ENCODE measurements around the gene NPAS1. TPM values are rescaled to one million over a fixed set of nuclear protein-coding genes. Genes with fewer than 3 reads are reported as not detected.

Gene NPAS1
- total and polyA plus RNA-seq, 2 experiments from 2014 or later: 2.9 to 8.4 TPM

DNA sequence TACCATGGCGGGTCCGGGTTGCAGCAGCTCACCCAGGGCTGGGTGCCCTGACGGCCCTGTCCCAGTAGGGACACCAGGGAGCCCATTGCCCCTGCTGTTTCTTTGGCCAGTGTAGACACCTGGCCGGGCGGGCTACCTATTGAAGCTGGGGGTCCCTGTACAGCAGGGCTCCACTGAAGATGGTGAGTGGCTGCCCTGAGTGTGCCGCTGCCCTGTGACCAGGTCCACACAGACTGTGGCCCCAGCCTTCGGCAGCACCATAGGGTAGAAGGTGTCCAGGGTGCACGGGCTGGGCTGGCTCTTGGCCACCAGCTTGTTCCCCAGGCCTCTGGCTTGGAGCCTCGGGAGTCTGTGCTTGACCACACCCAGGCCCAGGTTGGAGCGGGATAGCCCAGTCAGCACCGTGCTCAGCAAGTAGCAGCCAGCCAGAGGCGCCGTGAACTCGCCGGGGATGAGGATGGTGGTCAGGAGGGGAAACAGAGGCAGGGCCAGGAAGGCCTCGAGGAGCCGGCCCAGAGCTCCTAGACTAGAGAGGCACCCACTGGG, 25.4 kb upstream of the NPAS1 start:
- Histone ChIP-seq H3K4me1 (ENCODE audit: low read depth) (no peaks in the 10 kb centered on the region), H3K4me3 (no peak overlapping the region), H3K36me3 (peaks cover 5% of the 10 kb centered on the region), H3K27ac (no peak overlapping the region), H3K9me3 (ENCODE audit: low read depth) (no peaks in the 10 kb centered on the region), H3K27me3 (no peaks in the 10 kb centered on the region)
- TF ChIP-seq, protein P1, sequence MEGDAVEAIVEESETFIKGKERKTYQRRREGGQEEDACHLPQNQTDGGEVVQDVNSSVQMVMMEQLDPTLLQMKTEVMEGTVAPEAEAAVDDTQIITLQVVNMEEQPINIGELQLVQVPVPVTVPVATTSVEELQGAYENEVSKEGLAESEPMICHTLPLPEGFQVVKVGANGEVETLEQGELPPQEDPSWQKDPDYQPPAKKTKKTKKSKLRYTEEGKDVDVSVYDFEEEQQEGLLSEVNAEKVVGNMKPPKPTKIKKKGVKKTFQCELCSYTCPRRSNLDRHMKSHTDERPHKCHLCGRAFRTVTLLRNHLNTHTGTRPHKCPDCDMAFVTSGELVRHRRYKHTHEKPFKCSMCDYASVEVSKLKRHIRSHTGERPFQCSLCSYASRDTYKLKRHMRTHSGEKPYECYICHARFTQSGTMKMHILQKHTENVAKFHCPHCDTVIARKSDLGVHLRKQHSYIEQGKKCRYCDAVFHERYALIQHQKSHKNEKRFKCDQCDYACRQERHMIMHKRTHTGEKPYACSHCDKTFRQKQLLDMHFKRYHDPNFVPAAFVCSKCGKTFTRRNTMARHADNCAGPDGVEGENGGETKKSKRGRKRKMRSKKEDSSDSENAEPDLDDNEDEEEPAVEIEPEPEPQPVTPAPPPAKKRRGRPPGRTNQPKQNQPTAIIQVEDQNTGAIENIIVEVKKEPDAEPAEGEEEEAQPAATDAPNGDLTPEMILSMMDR (IDR thresholded peaks at IDR 0.05; ENCODE audit: low read depth, low read length): no peak
- no peak for DNase-seq (ENCODE audit: low read depth in 1 of 2, low spot score in 1 of 2)

GRCh38 chr19:46995492-46995891, 24.1 kb upstream of the NPAS1 start:
- Histone ChIP-seq H3K4me3 (no peak overlapping the region), H3K36me3 (peaks cover 5% of the 10 kb centered on the region), H3K4me1 (ENCODE audit: low read depth) (no peaks in the 10 kb centered on the region), H3K27me3 (no peaks in the 10 kb centered on the region), H3K27ac (no peak overlapping the region), H3K9me3 (ENCODE audit: low read depth) (no peaks in the 10 kb centered on the region)
- TF ChIP-seq, protein P1 (IDR thresholded peaks at IDR 0.05; ENCODE audit: low read depth, low read length): no peak
- no peak for DNase-seq (ENCODE audit: low read depth in 1 of 2, low spot score in 1 of 2)

DNA sequence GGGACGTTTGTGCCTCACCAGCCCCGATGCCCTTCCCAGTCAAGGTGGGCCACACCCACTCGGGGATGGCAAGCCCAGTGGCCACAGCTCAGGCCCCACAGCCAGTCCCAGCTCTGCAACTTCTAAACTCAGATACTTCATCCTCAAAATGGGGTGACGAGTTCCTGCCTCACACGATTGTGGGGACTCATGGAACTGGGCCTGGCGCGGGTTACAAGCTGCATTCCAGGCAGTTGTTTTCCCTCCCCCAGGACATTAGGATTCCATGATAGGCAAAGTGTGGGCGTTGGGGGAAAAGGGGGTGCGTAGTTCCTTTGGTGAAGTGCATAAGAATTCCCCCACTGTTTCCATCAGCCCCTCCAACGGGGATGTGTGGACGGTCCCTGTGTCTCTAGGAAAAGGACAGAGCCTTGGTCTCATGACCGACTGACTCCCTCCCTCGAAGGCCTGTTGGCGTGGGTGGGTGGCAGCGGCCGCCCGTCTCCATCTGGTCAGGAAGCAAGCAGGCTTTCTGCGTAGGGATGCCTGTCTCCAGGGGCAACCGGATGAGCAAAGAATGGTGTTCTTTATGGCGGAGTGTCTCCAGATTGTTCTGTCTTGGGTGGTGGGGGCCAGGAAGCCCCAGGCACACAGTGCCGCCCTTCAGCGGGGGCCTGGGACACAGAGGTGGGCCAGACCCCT, 21.1 kb upstream of the NPAS1 start:
- TF ChIP-seq, protein P1 (IDR thresholded peaks at IDR 0.05; ENCODE audit: low read depth, low read length): no peak
- H3K4me3 ChIP-seq: no peak overlapping the region
- H3K9me3 ChIP-seq (ENCODE audit: low read depth): no peaks in the 10 kb centered on the region
- DNase-seq (ENCODE audit: low read depth in 1 of 2, low spot score in 1 of 2): no peak
- no peaks in the 10 kb centered on the region for H3K4me1 ChIP-seq (ENCODE audit: low read depth)
- no peak overlapping the region for H3K27ac ChIP-seq
- no peaks in the 10 kb centered on the region for H3K27me3 ChIP-seq
- H3K36me3 ChIP-seq: no peaks in the 10 kb centered on the region

GRCh38 chr19:46999377-46999776, 20.3 kb upstream of the NPAS1 start:
- Histone ChIP-seq H3K9me3 (ENCODE audit: low read depth) (no peaks in the 10 kb centered on the region), H3K27me3 (no peaks in the 10 kb centered on the region), H3K4me3 (no peak overlapping the region), H3K36me3 (no peaks in the 10 kb centered on the region), H3K4me1 (ENCODE audit: low read depth) (no peaks in the 10 kb centered on the region), H3K27ac (no peak overlapping the region)
- TF ChIP-seq, protein P1 (IDR thresholded peaks at IDR 0.05; ENCODE audit: low read depth, low read length): no peak
- no peak for DNase-seq (ENCODE audit: low read depth in 1 of 2, low spot score in 1 of 2)

DNA sequence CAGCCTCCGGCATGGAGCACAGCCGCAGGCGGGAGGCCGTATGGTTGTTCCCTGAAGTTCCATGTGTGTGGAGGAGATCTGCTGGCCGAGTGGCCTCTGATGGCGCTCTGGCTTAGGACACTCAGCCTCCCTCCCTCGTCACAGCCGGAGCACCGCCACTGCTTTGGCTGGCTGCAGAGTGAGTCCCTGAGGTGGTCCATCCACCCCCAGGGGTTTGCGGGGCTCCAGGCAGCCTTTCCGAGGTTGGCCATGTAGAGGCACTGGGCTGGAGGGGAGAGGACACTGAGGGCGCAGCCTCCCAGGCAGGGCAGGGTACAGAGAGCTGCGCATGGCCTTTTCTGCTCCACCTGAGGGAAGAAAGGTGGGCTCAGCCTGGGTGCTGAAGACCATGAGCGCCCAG, 19.8 kb upstream of the NPAS1 start:
- Histone ChIP-seq H3K27me3 (no peaks in the 10 kb centered on the region), H3K27ac (no peak overlapping the region), H3K4me3 (no peak overlapping the region), H3K36me3 (no peaks in the 10 kb centered on the region), H3K4me1 (ENCODE audit: low read depth) (no peaks in the 10 kb centered on the region), H3K9me3 (ENCODE audit: low read depth) (no peaks in the 10 kb centered on the region)
- no peak for DNase-seq (ENCODE audit: low read depth in 1 of 2, low spot score in 1 of 2)
- TF ChIP-seq, protein P1 (IDR thresholded peaks at IDR 0.05; ENCODE audit: low read depth, low read length): no peak
